Activated CD4-positive, alpha-beta T cell treated with anti-CD3 and anti-CD28 coated beads, Interleukin-2, amount 50 U/mL, for 24 hours (primary cell): Measurements from ENCODE around the gene BORA.
"Not testable (repeated sequence)": the region's sequence is repeated elsewhere in the genome, so short reads cannot be mapped to it uniquely, and the experiment has no call there.

ENCODE experiments used
- DNase-seq, 2 donors: peaks; one replicate each; pipeline ENCODE4 v3.0.0-alpha.2; 2020; ENCODE audit warnings: low read depth in 1 of 2, low spot score in 1 of 2

Gene BORA

GRCh38 chr13:72760189-72760588, 32.5 kb downstream of the BORA start:
- no peak for DNase-seq

- no peak for DNase-seq
Measured at GRCh38 chr13:72763411-72763810, 35.7 kb downstream of the BORA start.

GRCh38 chr13:72774019-72774418, 46.3 kb downstream of the BORA start:
- DNase-seq, result no peak

- DNase-seq, result peak; percentile 89 to 97
Measured at GRCh38 chr13:72781451-72782439, 54.0 kb downstream of the BORA start, which contains the start of the genes DIS3 and PIBF1. DIS3 (minus strand) TSS chr13:72781900; CDS start chr13:72781832, 68 bp downstream. PIBF1 (plus strand) TSS chr13:72782133; CDS start chr13:72783470, 1,337 bp downstream.

GRCh38 chr13:72782717-72783116, 55.0 kb downstream of the BORA start:
- DNase-seq, result no peak

- not testable (repeated sequence) for DNase-seq
Measured at GRCh38 chr13:72784679-72785078, 57.0 kb downstream of the BORA start.

- DNase-seq, result no peak
Measured at GRCh38 chr13:72788831-72789230, 61.1 kb downstream of the BORA start.

- DNase-seq, result no peak
Measured at GRCh38 chr13:72792640-72793039, 64.9 kb downstream of the BORA start.

GRCh38 chr13:72798817-72799216, 71.1 kb downstream of the BORA start:
- no peak for DNase-seq

- DNase-seq, result no peak
Measured at GRCh38 chr13:72804301-72804700, 76.6 kb downstream of the BORA start.
